A549 (cell line): ENCODE data around the gene SYNE3. TPM values are rescaled to one million over a fixed set of nuclear protein-coding genes. Genes with fewer than 3 reads are reported as not detected.

Experiments used
- ATAC-seq, 2 experiments: fragments of 200-7000 bp in 1 of 2; fragments of >200 bp in 1 of 2; cut with Nextera tagmentation in 1 of 2; cut with Tn5 transposase in 1 of 2; 3 replicates each; pipeline versions ENCODE4 v1.8.0 to v1.9.1; 2018 to 2020; ENCODE audit warnings: mild to moderate bottlenecking in 1 of 2, moderate library complexity in 1 of 2
- CTCF ChIA-PET: fragments of 300-600 bp; sonication (Branson Sonifier 250); formaldehyde crosslinking; extraction: SDS; loops from one replicate; lab custom pipeline; 2021; ENCODE audit warnings: antibody characterized with exemption, inconsistent platforms; lab: Yijun Ruan, JAX
- POLR2A ChIA-PET: fragments of 350-600 bp; formaldehyde crosslinking; extraction: SDS; loops from one replicate; lab custom pipeline; 2021; ENCODE audit warnings: antibody characterized with exemption, inconsistent platforms; lab: Yijun Ruan, JAX
- DNase-seq, 2 experiments: peaks; one replicate each; pipeline versions ENCODE4 v3.0.0 to v3.0.0-alpha.2; 2011 to 2016; ENCODE audit warnings: low read depth in 1 of 2, low spot score in 1 of 2
- FAIRE-seq: peaks from 2 replicates; lab custom pipeline; 2011; peaks lifted over from hg19 to GRCh38; lab: Jason Lieb, UNC
- H3K27ac ChIP-seq, 2 experiments: fragments of >200 bp; sonication (Bioruptor Twin); formaldehyde crosslinking; 3 replicates each; pipeline ENCODE4 v1.5.1; 2016 to 2017
- H3K4me1 ChIP-seq: fragments of >200 bp; sonication (Bioruptor Twin); formaldehyde crosslinking; 3 replicates; pipeline ENCODE4 v1.6.1; 2016
- H3K4me2 ChIP-seq: fragments of >200 bp; sonication (Bioruptor Twin); formaldehyde crosslinking; 3 replicates; pipeline ENCODE4 v1.6.1; 2016
- H3K4me3 ChIP-seq: fragments of >200 bp; sonication (Bioruptor Twin); formaldehyde crosslinking; 3 replicates; pipeline ENCODE4 v1.5.1; 2016
- H3K9me3 ChIP-seq: fragments of >200 bp; sonication (Bioruptor Twin); formaldehyde crosslinking; 3 replicates; pipeline ENCODE4 v1.6.1; 2016
- CBX8 ChIP-seq: fragments of 200-600 bp; sonication (generic); IDR thresholded peaks from 2 replicates; pipeline ENCODE4 v1.6.1; 2016
- EHF ChIP-seq: fragments of 250-450 bp; sonication (Bioruptor Pico); IDR thresholded peaks from 2 replicates; pipeline ENCODE4 v1.5.0; 2020; ENCODE audit warnings: mild to moderate bottlenecking
- ELK1 ChIP-seq: fragments of 150-350 bp; IDR thresholded peaks from 2 replicates; pipeline ENCODE4 v1.6.1; 2014; ENCODE audit warnings: low read depth, mild to moderate bottlenecking, low read length
- FOSL2 ChIP-seq, 2 experiments: fragments of 450-650 bp in 1 of 2; fragments of >200 bp in 1 of 2; sonication (Bioruptor Twin) in 1 of 2; formaldehyde crosslinking; IDR thresholded peaks; 2 replicates each; pipeline versions ENCODE4 v1.5.0 to v1.6.1; 2016 to 2020; ENCODE audit warnings: mild to moderate bottlenecking in 1 of 2, moderate library complexity in 1 of 2
- FOXS1 ChIP-seq: fragments of 250-450 bp; sonication (Bioruptor Pico); IDR thresholded peaks from 2 replicates; pipeline ENCODE4 v1.5.0; 2020; ENCODE audit warnings: mild to moderate bottlenecking, moderate library complexity
- GATA3 ChIP-seq: IDR thresholded peaks from 2 replicates; pipeline ENCODE4 v1.6.1; 2012; ENCODE audit warnings: borderline replicate concordance
- HOXB13 ChIP-seq: fragments of 250-450 bp; sonication (Bioruptor Pico); IDR thresholded peaks from 2 replicates; pipeline ENCODE4 v1.5.0; 2020; ENCODE audit warnings: low read depth, mild to moderate bottlenecking, moderate library complexity
- JUNB ChIP-seq: fragments of >200 bp; sonication (Bioruptor Twin); formaldehyde crosslinking; IDR thresholded peaks from 2 replicates; pipeline ENCODE4 v1.6.1; 2016
- PBX3 ChIP-seq: IDR thresholded peaks from 2 replicates; pipeline ENCODE4 v1.6.1; 2012
- RARB ChIP-seq: fragments of 250-450 bp; sonication (Bioruptor Pico); IDR thresholded peaks from 2 replicates; pipeline ENCODE4 v1.8.0; 2021; ENCODE audit warnings: mild to moderate bottlenecking, moderate library complexity
- RCOR1 ChIP-seq: fragments of 150-350 bp; IDR thresholded peaks from 2 replicates; pipeline ENCODE4 v1.6.1; 2014; ENCODE audit warnings: antibody characterized with exemption, low read length, low read depth
- REST ChIP-seq: fragments of 200-600 bp; sonication (generic); IDR thresholded peaks from 2 replicates; pipeline ENCODE4 v1.6.1; 2016; ENCODE audit warnings: antibody characterized with exemption, mild to moderate bottlenecking, moderate library complexity
- ZC3H11A ChIP-seq: fragments of 450-650 bp; IDR thresholded peaks from 2 replicates; pipeline ENCODE4 v1.6.1; 2014; ENCODE audit warnings: antibody characterized with exemption, mild to moderate bottlenecking
- WGBS: methylation state at CpG from one replicate; pipeline ENCODE4 v1.1.6; 2017; ENCODE audit errors: missing lambda C conversion rate; 5-methylcytosine and 5-hydroxymethylcytosine counted together
- polyA plus RNA-seq, 4 experiments: library from polyadenylated mRNA; depleted of rRNA in 3 of 4; stranded (reverse); fragments of >200 nt; fragmentation: RNase III in 1 of 4; extraction: RNeasy Plus Mini Kit Qiagen cat#74134 plus additional on column Dnase treatment in 1 of 4; gene quantifications; 2 replicates in 3 of 4; 3 replicates in 1 of 4; pipeline ENCODE4 v1.2.3, GENCODE V29; 2011 to 2017
- TF ChIP-seq, protein P1 (sequence below): IDR thresholded peaks from 2 replicates; pipeline ENCODE4 v1.6.1; 2012

Gene SYNE3
- polyA plus RNA-seq, 2 of the 4 experiments (the other 2 are of a cell fraction), result 0.05 to 0.08 TPM

GRCh38 chr14:95519699-95520098 is 3.2 kb upstream of the SYNE3 start:
- DNase-seq, result no peak
- no peak overlapping the region for H3K4me3 ChIP-seq
- POLR2A ChIA-PET, result interaction anchor here (0.5 kb wide), 1 partner anchor 14 kb away, joined by 4 read pairs; no protein-coding TSS in a partner anchor
- CTCF ChIA-PET, result interaction anchor here (0.7 to 2.5 kb wide), 5 partner anchors 8 to 77 kb away, joined by 3 to 10 read pairs (median 3); no protein-coding TSS in a partner anchor
- TF ChIP-seq ELK1 (no peak), RCOR1 (no peak), REST (no peak), HOXB13 (CRISPR knock-in tag) (no peak), GATA3 (no peak), FOSL2 (IDR thresholded peaks at IDR 0.05) (no peak), FOSL2 (CRISPR knock-in tag; IDR thresholded peaks at IDR 0.05) (no peak), EHF (no peak)
- TF ChIP-seq, protein P1, sequence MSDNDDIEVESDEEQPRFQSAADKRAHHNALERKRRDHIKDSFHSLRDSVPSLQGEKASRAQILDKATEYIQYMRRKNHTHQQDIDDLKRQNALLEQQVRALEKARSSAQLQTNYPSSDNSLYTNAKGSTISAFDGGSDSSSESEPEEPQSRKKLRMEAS, result no peak
- H3K9me3 ChIP-seq, result no peaks in the 10 kb centered on the region
- no peak for ATAC-seq
- H3K4me2 ChIP-seq, result no peak overlapping the region
- H3K4me1 ChIP-seq, result peaks cover 26% of the 10 kb centered on the region
- 26% methylated on average over 6 of the region's 6 CpGs for WGBS
- FAIRE-seq, result no peak
- no peak overlapping the region for H3K27ac ChIP-seq

DNA sequence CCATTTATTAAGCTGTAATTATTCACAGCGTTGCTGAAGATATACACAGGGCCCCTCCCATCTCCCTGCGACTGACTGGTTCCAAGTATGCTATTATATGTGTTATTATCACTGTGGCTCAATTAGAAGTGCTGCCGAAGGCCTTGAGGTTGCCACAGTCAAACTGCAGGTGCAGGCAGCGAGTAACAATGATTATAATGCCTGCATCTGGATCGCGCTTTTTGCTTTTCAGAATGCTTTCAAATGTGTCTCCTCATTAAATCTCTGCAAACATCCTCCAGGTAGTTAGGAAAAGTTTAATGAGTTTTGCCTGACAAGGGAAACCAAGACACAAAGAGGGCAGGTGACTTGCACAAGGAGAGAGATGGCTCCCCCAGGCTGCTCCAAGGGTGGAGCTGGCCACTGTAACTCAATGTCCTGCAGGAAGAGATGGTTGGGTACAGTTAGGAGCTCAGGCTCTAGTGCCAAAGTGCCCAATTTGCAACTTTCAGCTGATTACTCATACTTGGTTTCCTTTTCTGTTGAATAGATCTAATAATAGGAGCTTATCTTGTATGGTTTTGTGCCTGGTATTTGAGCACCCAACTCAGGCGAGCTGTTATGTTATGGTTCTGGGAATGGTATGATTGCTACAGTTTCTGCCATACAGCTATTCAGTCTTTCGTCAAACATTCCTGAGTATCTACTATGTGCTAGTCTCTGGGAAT is 1.7 kb upstream of the SYNE3 start:
- no peak for TF ChIP-seq RARB (CRISPR knock-in tag)
- no peak for TF ChIP-seq PBX3
- no peak for TF ChIP-seq ZC3H11A
- TF ChIP-seq FOXS1 (CRISPR knock-in tag), result no peak
- TF ChIP-seq CBX8, result no peak
- TF ChIP-seq JUNB, result no peak
- Histone ChIP-seq H3K4me1 (peaks cover 11% of the 10 kb centered on the region; the same call in 2 of the 3 replicates), H3K9me3 (no peaks in the 10 kb centered on the region), H3K4me3 (no peak overlapping the region), H3K27ac (no peak overlapping the region), H3K4me2 (no peak overlapping the region)
- FAIRE-seq (no peak), DNase-seq (no peak), ATAC-seq (no peak)
- POLR2A ChIA-PET, result no interaction called here
- WGBS, result 86% methylated on average over 8 of the region's 8 CpGs
- CTCF ChIA-PET, result interaction anchor here (0.6 to 1.8 kb wide), 6 partner anchors 8 to 81 kb away, joined by 3 to 5 read pairs (median 3); no protein-coding TSS in a partner anchor
